Neural progenitor cell (in vitro differentiated cells): ENCODE measurements around the gene TMEM178B. TPM values are rescaled to one million over a fixed set of nuclear protein-coding genes. Genes with fewer than 3 reads are reported as not detected.

ENCODE experiments used
- DNase-seq: peaks from one replicate; pipeline ENCODE4 v3.0.0-alpha.2; 2016; ENCODE audit warnings: low spot score
- H2AFZ ChIP-seq: fragments of 200-600 bp; sonication (generic); replicated peaks from 2 replicates; pipeline ENCODE4 v1.6.1; 2016; ENCODE audit warnings: antibody characterized with exemption
- H3F3A ChIP-seq: fragments of 200-600 bp; sonication (generic); 2 replicates; pipeline ENCODE4 v1.6.1; 2016; ENCODE audit warnings: antibody characterized with exemption, low read depth
- H3K27ac ChIP-seq: fragments of 200-600 bp; sonication (generic); 2 replicates; pipeline ENCODE4 v1.5.1; 2016; ENCODE audit warnings: mild to moderate bottlenecking
- H3K27me3 ChIP-seq: fragments of 200-600 bp; sonication (generic); 2 replicates; pipeline ENCODE4 v1.6.1; 2016; ENCODE audit warnings: mild to moderate bottlenecking, moderate library complexity
- H3K36me3 ChIP-seq: fragments of 200-600 bp; sonication (generic); 2 replicates; pipeline ENCODE4 v1.5.1; 2016
- H3K4me1 ChIP-seq: fragments of 200-600 bp; sonication (generic); 2 replicates; pipeline ENCODE4 v1.6.1; 2016; ENCODE audit warnings: mixed run types
- H3K4me2 ChIP-seq: fragments of 200-600 bp; sonication (generic); 2 replicates; pipeline ENCODE4 v1.6.1; 2016
- H3K4me3 ChIP-seq: fragments of 200-600 bp; sonication (generic); 2 replicates; pipeline ENCODE4 v1.5.1; 2016
- H3K79me2 ChIP-seq: fragments of 200-600 bp; sonication (generic); 2 replicates; pipeline ENCODE4 v1.6.1; 2016; ENCODE audit warnings: low read depth
- H3K9ac ChIP-seq: fragments of 200-600 bp; sonication (generic); 2 replicates; pipeline ENCODE4 v1.6.1; 2016
- H3K9me3 ChIP-seq: fragments of 200-600 bp; sonication (generic); 2 replicates; pipeline ENCODE4 v1.5.1; 2016; ENCODE audit warnings: low read depth
- H4K20me1 ChIP-seq: fragments of 200-600 bp; sonication (generic); 2 replicates; pipeline ENCODE4 v1.6.1; 2016; ENCODE audit warnings: low read depth
- H3K27ac Mint-ChIP-seq: 3 replicates; pipeline ENCODE4 v1.8.0; 2021; ENCODE audit warnings: mixed read lengths
- H3K27me3 Mint-ChIP-seq: 2 replicates; pipeline ENCODE4 v1.8.0; 2022; ENCODE audit warnings: low read depth, mild to moderate bottlenecking, inconsistent platforms, moderate library complexity, mixed read lengths; ENCODE audit not compliant: insufficient read depth
- H3K36me3 Mint-ChIP-seq: 3 replicates; pipeline ENCODE4 v1.8.0; 2021; ENCODE audit warnings: mixed read lengths
- H3K4me1 Mint-ChIP-seq: 3 replicates; pipeline ENCODE4 v1.8.0; 2021; ENCODE audit warnings: mixed read lengths
- H3K4me3 Mint-ChIP-seq: 3 replicates; pipeline ENCODE4 v1.8.0; 2021; ENCODE audit warnings: mild to moderate bottlenecking, moderate library complexity, mixed read lengths
- H3K9me3 Mint-ChIP-seq: 3 replicates; pipeline ENCODE4 v1.8.0; 2020; ENCODE audit warnings: mixed read lengths
- CTCF ChIP-seq: fragments of 200-600 bp; sonication (generic); IDR thresholded peaks from 2 replicates; pipeline ENCODE4 v1.5.1; 2017; ENCODE audit warnings: antibody characterized with exemption, mild to moderate bottlenecking
- EZH2 ChIP-seq: fragments of 200-600 bp; sonication (generic); IDR thresholded peaks from 2 replicates; pipeline ENCODE4 v1.6.1; 2017; ENCODE audit warnings: antibody characterized with exemption, mild to moderate bottlenecking, moderate library complexity
- EZH2phosphoT487 ChIP-seq: fragments of 200-600 bp; sonication (generic); IDR thresholded peaks from 2 replicates; pipeline ENCODE4 v1.6.1; 2017; ENCODE audit warnings: antibody characterized with exemption
- total RNA-seq: library from RNA; depleted of rRNA; stranded (reverse); fragments of >200 nt; gene quantifications from 2 replicates; pipeline ENCODE4 v1.2.3, GENCODE V29; 2015; ENCODE audit warnings: low replicate concordance

Gene TMEM178B
- total RNA-seq, 1 donor from 2014 or later: 2.9 TPM

GRCh38 chr7:141271451-141271850, 197.6 kb downstream of the TMEM178B start:
- Histone ChIP-seq H3K27me3 (no peaks in the 10 kb centered on the region), H3K36me3 (no peaks in the 10 kb centered on the region), H3K4me3 (no peak overlapping the region), H3K27ac (no peak overlapping the region), H2AFZ (no peak overlapping the region), H3F3A (no peaks in the 10 kb centered on the region), H3K9ac (no peak overlapping the region), H3K4me2 (no peak overlapping the region), H3K4me1 (no peaks in the 10 kb centered on the region), H3K9me3 (no peaks in the 10 kb centered on the region), H4K20me1 (no peaks in the 10 kb centered on the region), H3K79me2 (no peaks in the 10 kb centered on the region)
- H3K27ac Mint-ChIP-seq: no peak overlapping the region
- no peak overlapping the region for H3K4me3 Mint-ChIP-seq
- no peaks in the 10 kb centered on the region for H3K4me1 Mint-ChIP-seq
- H3K36me3 Mint-ChIP-seq: no peaks in the 10 kb centered on the region
- no peak for DNase-seq
- no peak for TF ChIP-seq EZH2phosphoT487
- no peak for TF ChIP-seq CTCF
- TF ChIP-seq EZH2: no peak
- H3K9me3 Mint-ChIP-seq: no peaks in the 10 kb centered on the region
- H3K27me3 Mint-ChIP-seq: no peaks in the 10 kb centered on the region

DNA sequence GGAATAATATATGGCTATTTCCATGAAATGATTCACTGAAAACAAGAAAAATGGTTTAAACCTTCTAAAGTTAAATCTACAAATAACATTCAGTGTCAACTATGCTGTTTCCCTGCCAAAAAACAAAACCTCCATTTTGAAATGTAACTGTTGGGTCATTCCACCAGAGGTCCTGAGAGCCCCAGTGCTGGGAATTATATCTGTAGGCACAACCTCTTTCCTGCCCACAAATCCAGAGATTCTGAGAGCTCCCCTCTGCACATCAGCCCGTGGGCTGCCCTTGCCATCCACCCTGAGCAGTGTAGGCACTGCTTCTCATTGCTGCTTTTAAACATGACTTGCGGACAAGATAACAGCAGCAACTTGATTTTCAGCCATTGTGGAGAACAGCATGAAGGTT, 198.6 kb downstream of the TMEM178B start:
- no peak overlapping the region for H3K27ac Mint-ChIP-seq
- Histone ChIP-seq H2AFZ (no peak overlapping the region), H3K4me2 (no peak overlapping the region), H3K4me3 (no peak overlapping the region), H3K79me2 (no peaks in the 10 kb centered on the region), H3K36me3 (no peaks in the 10 kb centered on the region), H3K4me1 (no peaks in the 10 kb centered on the region), H3K9ac (no peak overlapping the region), H3F3A (no peaks in the 10 kb centered on the region), H3K27me3 (no peaks in the 10 kb centered on the region), H3K27ac (no peak overlapping the region), H3K9me3 (no peaks in the 10 kb centered on the region), H4K20me1 (no peaks in the 10 kb centered on the region)
- TF ChIP-seq EZH2: no peak
- TF ChIP-seq CTCF: peak; percentile 38
- H3K4me3 Mint-ChIP-seq: no peak overlapping the region
- DNase-seq: peak; percentile 25
- no peaks in the 10 kb centered on the region for H3K36me3 Mint-ChIP-seq
- H3K27me3 Mint-ChIP-seq: no peaks in the 10 kb centered on the region
- no peaks in the 10 kb centered on the region for H3K9me3 Mint-ChIP-seq
- no peaks in the 10 kb centered on the region for H3K4me1 Mint-ChIP-seq

DNA sequence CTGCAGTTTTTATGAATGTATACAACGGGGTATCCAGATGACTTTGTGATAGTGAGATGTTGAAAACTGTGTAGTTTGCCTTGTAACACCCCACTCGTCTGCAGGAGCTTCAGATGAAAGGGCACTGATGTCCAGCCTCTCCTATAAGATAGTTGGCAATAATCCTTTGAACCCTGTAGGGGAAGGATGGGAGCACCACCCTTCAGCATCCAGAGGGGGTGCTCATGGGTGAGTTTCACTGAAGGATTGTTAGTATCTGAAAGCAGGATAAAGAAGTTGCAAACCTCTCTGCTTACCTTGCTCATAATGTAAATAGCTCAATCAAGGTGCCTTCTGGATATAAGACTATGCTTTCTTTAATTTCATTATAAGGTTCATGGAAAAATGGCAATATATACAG, 201.5 kb downstream of the TMEM178B start:
- no peak overlapping the region for H3K4me3 Mint-ChIP-seq
- no peaks in the 10 kb centered on the region for H3K27me3 Mint-ChIP-seq
- no peaks in the 10 kb centered on the region for H3K36me3 ChIP-seq
- H3K79me2 ChIP-seq: no peaks in the 10 kb centered on the region
- no peak overlapping the region for H3K27ac ChIP-seq
- no peaks in the 10 kb centered on the region for H3F3A ChIP-seq
- H3K4me1 Mint-ChIP-seq: no peaks in the 10 kb centered on the region
- no peak for TF ChIP-seq EZH2phosphoT487
- TF ChIP-seq EZH2: no peak
- TF ChIP-seq CTCF: peak; percentile 23
- no peaks in the 10 kb centered on the region for H3K27me3 ChIP-seq
- no peaks in the 10 kb centered on the region for H3K9me3 ChIP-seq
- no peak overlapping the region for H3K4me2 ChIP-seq
- H4K20me1 ChIP-seq: no peaks in the 10 kb centered on the region
- H3K4me1 ChIP-seq: no peaks in the 10 kb centered on the region
- no peak for DNase-seq
- H3K27ac Mint-ChIP-seq: no peak overlapping the region
- no peak overlapping the region for H3K9ac ChIP-seq
- H3K9me3 Mint-ChIP-seq: no peaks in the 10 kb centered on the region
- H3K4me3 ChIP-seq: no peak overlapping the region
- no peak overlapping the region for H2AFZ ChIP-seq
- H3K36me3 Mint-ChIP-seq: no peaks in the 10 kb centered on the region

DNA sequence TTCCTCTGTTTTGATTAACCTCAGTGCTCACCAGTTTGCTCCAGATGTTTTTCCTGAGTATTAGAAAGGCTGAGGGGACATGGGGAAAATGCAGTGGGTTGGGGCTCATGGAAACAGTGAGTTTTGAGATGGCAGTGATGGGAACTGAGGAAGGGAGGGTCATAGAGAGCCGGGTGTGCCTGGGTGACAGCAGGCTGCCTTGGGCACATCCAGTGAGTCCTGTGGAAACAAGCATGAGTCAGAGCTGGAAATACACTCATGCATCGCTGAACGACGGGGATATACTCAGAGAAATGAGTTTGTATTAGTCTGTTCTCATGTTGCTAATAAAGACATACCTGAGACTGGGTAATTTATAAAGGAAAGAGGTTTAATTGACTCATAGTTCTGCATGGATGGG, 202.2 kb downstream of the TMEM178B start:
- Mint-ChIP-seq H3K27me3 (no peaks in the 10 kb centered on the region), H3K27ac (no peak overlapping the region), H3K4me3 (no peak overlapping the region), H3K36me3 (no peaks in the 10 kb centered on the region), H3K4me1 (peaks cover 3% of the 10 kb centered on the region), H3K9me3 (no peaks in the 10 kb centered on the region)
- Histone ChIP-seq H3K27ac (no peak overlapping the region), H3K27me3 (no peaks in the 10 kb centered on the region), H2AFZ (no peak overlapping the region), H3F3A (no peaks in the 10 kb centered on the region), H3K79me2 (no peaks in the 10 kb centered on the region), H3K4me3 (no peak overlapping the region), H4K20me1 (no peaks in the 10 kb centered on the region), H3K36me3 (no peaks in the 10 kb centered on the region), H3K9me3 (no peaks in the 10 kb centered on the region), H3K9ac (no peak overlapping the region), H3K4me2 (no peak overlapping the region), H3K4me1 (no peaks in the 10 kb centered on the region)
- TF ChIP-seq CTCF: no peak
- no peak for TF ChIP-seq EZH2phosphoT487
- TF ChIP-seq EZH2: no peak
- no peak for DNase-seq
